K562 (cell line): ENCODE data around the gene FGFR4. TPM values are rescaled to one million over a fixed set of nuclear protein-coding genes. Genes with fewer than 3 reads are reported as not detected.

Experiments
- CHD4 ChIP-seq: fragments of 200-600 bp; sonication (generic); IDR thresholded peaks from 3 replicates; pipeline ENCODE4 v1.6.1; 2012; ENCODE audit warnings: low read depth, mild to moderate bottlenecking, mixed read lengths, low read length, inconsistent platforms; ENCODE audit not compliant: insufficient read depth, insufficient replicate concordance, poor library complexity, severe bottlenecking
- CUX1 ChIP-seq: fragments of 200-800 bp; sonication (Bioruptor generic); IDR thresholded peaks from 2 replicates; pipeline ENCODE4 v1.6.1; 2016; ENCODE audit warnings: missing genetic modification characterization, missing compliant biosample characterization
- EP300 ChIP-seq: IDR thresholded peaks from 2 replicates; pipeline ENCODE4 v1.6.1; 2012; ENCODE audit warnings: low read length, improper control_type of control experiment
- FOXK1 ChIP-seq: sonication (generic); formaldehyde crosslinking; IDR thresholded peaks from 2 replicates; pipeline ENCODE4 v1.8.0; 2022; ENCODE audit warnings: missing genetic modification reagents, mild to moderate bottlenecking, borderline replicate concordance
- KDM5B ChIP-seq: fragments of 200-600 bp; sonication (generic); IDR thresholded peaks from 2 replicates; pipeline ENCODE4 v1.6.1; 2012; ENCODE audit warnings: low read depth, mild to moderate bottlenecking, moderate library complexity, low read length, control low read depth, inconsistent platforms; ENCODE audit not compliant: insufficient replicate concordance
- NCOA6 ChIP-seq: fragments of 450-650 bp; IDR thresholded peaks from 2 replicates; pipeline ENCODE4 v1.6.1; 2017; ENCODE audit warnings: mild to moderate bottlenecking
- NFYB ChIP-seq: IDR thresholded peaks from 2 replicates; pipeline ENCODE4 v1.6.1; 2011; ENCODE audit warnings: mild to moderate bottlenecking, moderate library complexity; ENCODE audit not compliant: insufficient read length; ENCODE audit errors: extremely low read depth
- PHF20 ChIP-seq: fragments of 450-650 bp; IDR thresholded peaks from 2 replicates; pipeline ENCODE4 v1.6.1; 2018; ENCODE audit not compliant: partially characterized antibody
- RNF219 ChIP-seq: fragments of 250-450 bp; sonication (Bioruptor Pico); IDR thresholded peaks from 2 replicates; pipeline ENCODE4 v1.5.0; 2022; ENCODE audit warnings: mild to moderate bottlenecking
- XRCC4 ChIP-seq: IDR thresholded peaks from one replicate; pipeline ENCODE4 v1.6.1; 2011; ENCODE audit not compliant: insufficient read depth, insufficient read length; ENCODE audit errors: extremely low read depth
- ZEB2 ChIP-seq: fragments of 450-650 bp; IDR thresholded peaks from 2 replicates; pipeline ENCODE4 v1.6.1; 2016
- polyA plus RNA-seq, 8 experiments: library from polyadenylated mRNA; depleted of rRNA in 4 of 8; stranded (reverse) in 5 of 8; unstranded in 3 of 8; fragments of >200 nt; fragmentation: Nextera tagmentation in 2 of 8; fragmentation: Illumina TruSeq in 1 of 8; extraction: Ambion mirVana in 2 of 8; extraction: Trizol in 1 of 8; gene quantifications; 2 replicates each; pipeline versions ENCODE4 v1.2.1 to v1.2.3, GENCODE V29; 2011 to 2014; ENCODE audit warnings: inconsistent platforms in 1 of 8, missing spikeins in 1 of 8
- total RNA-seq, 7 experiments: library from RNA; depleted of rRNA in 6 of 7; stranded (reverse); fragments of >200 nt in 6 of 7; fragmentation: Illumina TruSeq in 2 of 7; extraction: Trizol in 2 of 7; gene quantifications; 2 replicates each; pipeline versions ENCODE4 v1.2.1 to v1.2.3, GENCODE V29; 2011 to 2021; ENCODE audit warnings: low replicate concordance in 1 of 7
- TF ChIP-seq, protein P1 (sequence below): IDR thresholded peaks from 2 replicates; pipeline ENCODE4 v1.6.1; 2014; ENCODE audit warnings: antibody characterized with exemption
- TF ChIP-seq, protein P2 (sequence below), 2 experiments: fragments of 450-650 bp in 1 of 2; IDR thresholded peaks; 2 replicates each; pipeline ENCODE4 v1.6.1; 2011 to 2017; ENCODE audit warnings: low read depth in 2 of 2, antibody characterized with exemption in 1 of 2, borderline replicate concordance in 1 of 2, low read length in 1 of 2, mild to moderate bottlenecking in 1 of 2, mixed read lengths in 1 of 2; ENCODE audit not compliant: control insufficient read depth in 1 of 2

FGFR4 gene
- total and polyA plus RNA-seq, 9 of the 15 experiments (the other 6 are each of a cell fraction or from before 2014, with no cell fraction given) = 0.76 to 35.4 (median 7.5) TPM

DNA sequence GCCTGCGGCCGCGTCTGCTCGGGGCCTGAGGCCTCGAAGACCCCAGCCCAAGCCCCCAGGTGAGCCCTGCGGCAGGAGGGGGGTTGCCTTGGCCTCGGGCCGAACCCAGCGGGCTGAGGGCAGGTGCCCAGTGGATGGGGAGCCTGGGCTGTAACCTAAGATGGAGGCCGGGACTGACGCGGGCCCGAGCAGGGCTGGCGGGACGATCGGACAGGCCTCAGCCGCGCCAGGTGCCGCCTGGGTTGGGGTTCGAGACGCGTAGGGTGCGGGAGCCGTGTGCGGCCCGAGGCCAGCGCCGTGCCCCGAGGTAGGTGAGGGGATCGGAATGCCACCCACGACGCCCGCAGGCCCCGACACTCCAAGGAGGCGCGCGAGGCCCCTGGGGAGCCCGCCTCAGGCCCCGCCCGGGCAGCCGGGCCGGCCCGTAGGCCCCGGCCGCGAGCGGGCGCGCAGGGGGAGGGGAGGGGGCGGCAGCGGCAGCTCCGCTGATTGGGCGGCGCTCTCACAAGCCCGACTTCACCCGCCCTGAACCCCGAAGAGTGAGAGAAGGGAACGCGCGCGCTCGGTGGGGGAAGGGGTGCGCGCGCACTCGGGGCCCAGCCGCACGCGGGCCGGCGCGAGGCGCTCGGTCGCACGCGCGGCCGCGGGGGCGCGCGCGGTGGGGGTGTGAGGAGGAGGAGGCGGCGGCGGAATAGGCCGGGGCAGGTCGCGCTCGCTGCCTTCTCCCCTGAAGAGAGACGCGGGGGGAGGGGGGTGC, 46.6 kb downstream of the FGFR4 start, which contains the start of gene NSD1 (continued):
- TF ChIP-seq CUX1 (CRISPR knock-in tag) (peak; percentile 61; the same call in 1 of the 2 replicates), FOXK1 (CRISPR knock-in tag) (no peak), ZEB2 (no peak), PHF20 (peak; percentile 50), CHD4 (no peak), NCOA6 (no peak), EP300 (no peak), XRCC4 (no peak), NFYB (peak; percentile 10), RNF219 (CRISPR knock-in tag) (no peak), KDM5B (no peak)
- TF ChIP-seq, protein P1, sequence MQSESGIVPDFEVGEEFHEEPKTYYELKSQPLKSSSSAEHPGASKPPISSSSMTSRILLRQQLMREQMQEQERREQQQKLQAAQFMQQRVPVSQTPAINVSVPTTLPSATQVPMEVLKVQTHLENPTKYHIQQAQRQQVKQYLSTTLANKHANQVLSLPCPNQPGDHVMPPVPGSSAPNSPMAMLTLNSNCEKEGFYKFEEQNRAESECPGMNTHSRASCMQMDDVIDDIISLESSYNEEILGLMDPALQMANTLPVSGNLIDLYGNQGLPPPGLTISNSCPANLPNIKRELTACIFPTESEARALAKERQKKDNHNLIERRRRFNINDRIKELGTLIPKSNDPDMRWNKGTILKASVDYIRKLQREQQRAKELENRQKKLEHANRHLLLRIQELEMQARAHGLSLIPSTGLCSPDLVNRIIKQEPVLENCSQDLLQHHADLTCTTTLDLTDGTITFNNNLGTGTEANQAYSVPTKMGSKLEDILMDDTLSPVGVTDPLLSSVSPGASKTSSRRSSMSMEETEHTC = no peak
- TF ChIP-seq, protein P2, sequence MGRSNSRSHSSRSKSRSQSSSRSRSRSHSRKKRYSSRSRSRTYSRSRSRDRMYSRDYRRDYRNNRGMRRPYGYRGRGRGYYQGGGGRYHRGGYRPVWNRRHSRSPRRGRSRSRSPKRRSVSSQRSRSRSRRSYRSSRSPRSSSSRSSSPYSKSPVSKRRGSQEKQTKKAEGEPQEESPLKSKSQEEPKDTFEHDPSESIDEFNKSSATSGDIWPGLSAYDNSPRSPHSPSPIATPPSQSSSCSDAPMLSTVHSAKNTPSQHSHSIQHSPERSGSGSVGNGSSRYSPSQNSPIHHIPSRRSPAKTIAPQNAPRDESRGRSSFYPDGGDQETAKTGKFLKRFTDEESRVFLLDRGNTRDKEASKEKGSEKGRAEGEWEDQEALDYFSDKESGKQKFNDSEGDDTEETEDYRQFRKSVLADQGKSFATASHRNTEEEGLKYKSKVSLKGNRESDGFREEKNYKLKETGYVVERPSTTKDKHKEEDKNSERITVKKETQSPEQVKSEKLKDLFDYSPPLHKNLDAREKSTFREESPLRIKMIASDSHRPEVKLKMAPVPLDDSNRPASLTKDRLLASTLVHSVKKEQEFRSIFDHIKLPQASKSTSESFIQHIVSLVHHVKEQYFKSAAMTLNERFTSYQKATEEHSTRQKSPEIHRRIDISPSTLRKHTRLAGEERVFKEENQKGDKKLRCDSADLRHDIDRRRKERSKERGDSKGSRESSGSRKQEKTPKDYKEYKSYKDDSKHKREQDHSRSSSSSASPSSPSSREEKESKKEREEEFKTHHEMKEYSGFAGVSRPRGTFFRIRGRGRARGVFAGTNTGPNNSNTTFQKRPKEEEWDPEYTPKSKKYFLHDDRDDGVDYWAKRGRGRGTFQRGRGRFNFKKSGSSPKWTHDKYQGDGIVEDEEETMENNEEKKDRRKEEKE (IDR thresholded peaks at IDR 0.05; ENCODE audit: borderline replicate concordance in 1 of 2, control insufficient read depth in 1 of 2, low read depth in 2 of 2, low read length in 1 of 2) = no peak
